Astrocyte (in vitro differentiated cells and primary cell): ENCODE results near the gene AK8.

Experiments
- CTCF ChIP-seq: IDR thresholded peaks from 2 replicates; pipeline ENCODE4 v1.5.1; 2011; ENCODE audit warnings: low read depth, mild to moderate bottlenecking, inconsistent platforms, low read length, moderate library complexity; ENCODE audit not compliant: insufficient read depth
- EZH2 ChIP-seq: IDR thresholded peaks from 2 replicates; pipeline ENCODE4 v1.6.1; 2012; ENCODE audit warnings: mild to moderate bottlenecking, low read length, inconsistent platforms; ENCODE audit not compliant: insufficient read depth

GRCh38 chr9:132698989-132699388 is 179.1 kb downstream of the AK8 start:
- TF ChIP-seq CTCF = no peak
- TF ChIP-seq EZH2 = no peak
